GM10248 (cell line): ENCODE measurements around the gene HP.

ENCODE experiments used
- CTCF ChIA-PET: fragments of 300-600 bp; sonication (Branson Sonifier 250); formaldehyde crosslinking; extraction: SDS; loops from one replicate; lab custom pipeline; 2021; ENCODE audit warnings: antibody characterized with exemption; lab: Yijun Ruan, JAX
- POLR2A ChIA-PET: fragments of 350-650 bp; sonication (Branson Sonifier 250); formaldehyde crosslinking; extraction: SDS; loops from one replicate; lab custom pipeline; 2020; ENCODE audit warnings: antibody characterized with exemption; lab: Yijun Ruan, JAX
- DNase-seq: peaks from one replicate; pipeline ENCODE4 v3.0.0; 2012; ENCODE audit errors: extremely low spot score
- TF ChIP-seq, protein P1 (sequence below): IDR thresholded peaks from 2 replicates; pipeline ENCODE4 v1.5.1; 2012; ENCODE audit warnings: mild to moderate bottlenecking, low read depth; ENCODE audit errors: extremely low read depth, missing control alignments, control extremely low read depth

The HP gene

DNA sequence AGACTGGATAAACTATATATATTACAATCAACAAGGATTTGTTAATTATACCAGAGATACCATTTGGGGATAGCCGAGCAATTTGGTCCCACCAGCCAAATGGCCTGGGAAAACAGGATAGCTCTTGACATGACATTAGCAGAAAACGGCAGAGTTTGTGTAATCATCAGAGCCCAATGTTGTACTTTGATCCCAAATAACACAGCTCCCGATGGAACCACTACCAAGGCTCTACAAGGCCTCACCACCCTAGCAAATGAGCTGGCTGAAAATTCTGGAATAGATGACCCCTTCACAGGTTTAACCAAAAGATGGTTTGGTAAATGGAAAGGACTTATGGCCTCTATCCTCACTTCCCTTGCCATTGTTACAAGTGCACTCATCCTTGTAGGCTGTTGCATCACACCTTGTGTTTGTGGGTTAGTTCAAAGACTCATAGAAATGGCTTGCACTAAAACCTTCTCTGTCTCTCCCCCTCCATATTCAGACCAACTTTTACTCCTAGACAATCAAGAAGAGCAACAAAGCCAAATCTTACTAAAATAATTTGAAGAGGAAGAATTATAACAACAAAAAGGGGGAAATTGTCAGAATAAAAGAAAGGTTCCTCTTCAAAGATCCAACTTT, 29.6 kb downstream of the HP start:
- CTCF ChIA-PET = no interaction called here

DNA sequence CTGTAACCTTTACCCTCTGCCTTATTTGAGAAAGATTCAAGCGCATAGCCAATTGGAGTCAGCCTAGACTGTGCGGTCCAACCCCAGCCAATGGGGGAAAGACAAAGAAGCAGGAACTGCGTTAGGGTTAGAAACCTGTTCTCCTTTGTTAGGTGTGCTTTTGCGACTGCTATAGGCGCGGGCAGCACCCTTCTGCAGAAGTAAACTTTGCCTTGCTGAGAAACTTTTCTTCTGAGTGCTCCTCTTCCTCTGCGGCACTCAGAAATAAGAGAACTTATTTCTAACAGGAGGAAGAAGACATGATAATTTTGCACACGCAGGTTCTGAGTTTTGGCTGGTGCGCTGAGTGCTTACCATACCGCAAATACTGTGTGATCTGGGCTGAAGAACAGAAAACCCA, 30.1 kb downstream of the HP start:
- ChIA-PET CTCF (no interaction called here), POLR2A (interaction anchor here (2.2 kb wide), 1 partner anchor 9 kb away, joined by 6 read pairs; the partner anchor contains the start of genes DHX38 and TXNL4B)
- TF ChIP-seq, protein P1, sequence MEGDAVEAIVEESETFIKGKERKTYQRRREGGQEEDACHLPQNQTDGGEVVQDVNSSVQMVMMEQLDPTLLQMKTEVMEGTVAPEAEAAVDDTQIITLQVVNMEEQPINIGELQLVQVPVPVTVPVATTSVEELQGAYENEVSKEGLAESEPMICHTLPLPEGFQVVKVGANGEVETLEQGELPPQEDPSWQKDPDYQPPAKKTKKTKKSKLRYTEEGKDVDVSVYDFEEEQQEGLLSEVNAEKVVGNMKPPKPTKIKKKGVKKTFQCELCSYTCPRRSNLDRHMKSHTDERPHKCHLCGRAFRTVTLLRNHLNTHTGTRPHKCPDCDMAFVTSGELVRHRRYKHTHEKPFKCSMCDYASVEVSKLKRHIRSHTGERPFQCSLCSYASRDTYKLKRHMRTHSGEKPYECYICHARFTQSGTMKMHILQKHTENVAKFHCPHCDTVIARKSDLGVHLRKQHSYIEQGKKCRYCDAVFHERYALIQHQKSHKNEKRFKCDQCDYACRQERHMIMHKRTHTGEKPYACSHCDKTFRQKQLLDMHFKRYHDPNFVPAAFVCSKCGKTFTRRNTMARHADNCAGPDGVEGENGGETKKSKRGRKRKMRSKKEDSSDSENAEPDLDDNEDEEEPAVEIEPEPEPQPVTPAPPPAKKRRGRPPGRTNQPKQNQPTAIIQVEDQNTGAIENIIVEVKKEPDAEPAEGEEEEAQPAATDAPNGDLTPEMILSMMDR = no peak
- no peak for DNase-seq

More for the DNA sequence above, 29.6 kb downstream of the HP start:
- TF ChIP-seq, protein P1 = no peak
- POLR2A ChIA-PET = interaction anchor here (2.2 kb wide), 1 partner anchor 10 kb away, joined by 6 read pairs; the partner anchor contains the start of genes DHX38 and TXNL4B
- DNase-seq = no peak

DNA sequence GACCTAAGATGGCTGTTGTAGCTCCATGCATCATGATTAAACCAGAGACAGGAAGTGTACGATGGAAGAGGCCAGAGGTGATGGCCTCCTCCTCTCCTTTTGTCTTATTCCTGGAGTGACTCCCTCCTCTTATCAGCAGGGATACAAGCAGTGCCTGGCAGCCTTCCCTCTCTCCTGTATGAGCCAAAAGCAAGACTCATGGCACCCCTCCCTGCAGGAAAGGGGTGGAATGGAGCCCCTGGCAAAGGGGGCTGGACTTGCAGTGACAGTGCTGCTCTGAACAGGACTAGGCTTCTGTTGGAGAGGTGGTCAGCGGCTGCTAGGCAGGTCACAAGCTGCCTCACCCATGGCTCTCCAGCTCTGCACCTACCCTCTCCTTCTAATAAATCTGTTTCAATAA, 30.7 kb downstream of the HP start:
- TF ChIP-seq, protein P1 = no peak
- POLR2A ChIA-PET = interaction anchor here (2.2 kb wide), 1 partner anchor 8 kb away, joined by 6 read pairs; the partner anchor contains the start of genes DHX38 and TXNL4B
- CTCF ChIA-PET = no interaction called here
- DNase-seq = no peak

DNA sequence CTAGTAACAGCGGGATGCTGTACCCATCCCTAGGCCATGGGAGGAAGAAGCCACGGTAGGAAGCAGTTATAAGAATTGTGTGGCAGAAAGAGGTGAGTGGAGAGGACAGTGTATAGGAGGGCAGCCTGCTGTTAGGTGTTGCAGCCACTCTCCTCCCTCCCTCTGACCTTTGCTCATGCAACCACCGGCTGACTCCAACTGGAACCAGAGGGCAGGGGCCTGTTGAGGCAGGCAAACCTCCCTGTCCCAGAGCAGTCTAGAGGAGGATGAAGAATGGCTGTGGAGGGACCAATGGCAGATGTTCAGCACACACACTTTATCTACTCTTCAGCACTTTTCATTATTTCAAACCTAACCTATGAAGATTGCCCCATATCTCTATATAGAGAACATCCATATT, 36.9 kb downstream of the HP start:
- ChIA-PET POLR2A (no interaction called here), CTCF (interaction anchor here (0.8 to 1.4 kb wide), 3 partner anchors 12 to 375 kb away, joined by 3 read pairs; no protein-coding TSS in a partner anchor)
- DNase-seq = no peak
- TF ChIP-seq, protein P1 = no peak

DNA sequence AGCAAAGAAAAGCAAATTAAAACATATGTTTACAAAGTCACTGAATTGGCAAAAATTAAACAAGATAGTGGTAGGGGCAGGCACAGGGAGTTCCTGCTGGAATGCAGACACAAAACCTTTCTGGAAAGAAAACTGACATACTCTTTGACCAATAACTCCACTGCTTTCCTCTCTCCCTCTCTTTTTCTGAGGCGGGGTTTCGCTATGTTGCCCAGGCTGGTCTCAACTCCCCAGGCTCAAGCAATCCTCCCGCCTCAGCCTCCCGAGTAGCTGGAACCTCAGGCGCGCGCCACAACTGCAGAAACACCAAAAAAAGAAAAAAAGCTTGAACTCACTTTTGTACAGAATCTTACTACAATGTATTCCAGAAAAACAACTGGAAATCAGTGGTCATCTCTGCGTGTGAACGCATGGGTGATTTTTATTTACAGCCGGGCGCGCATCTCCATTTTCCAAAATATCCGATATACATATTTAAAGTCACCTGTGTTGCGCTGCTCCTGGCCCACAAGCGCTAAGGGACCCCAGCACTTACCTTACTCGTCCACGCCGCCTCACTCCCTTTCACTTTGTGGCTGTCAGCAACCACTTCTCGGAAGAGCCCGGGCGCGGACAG, 38.6 kb downstream of the HP start:
- no peak for DNase-seq
- TF ChIP-seq, protein P1 = no peak
- ChIA-PET POLR2A (interaction anchor here (0.8 to 1.3 kb wide), 3 partner anchors 8 to 21 kb away, joined by 3 to 6 read pairs (median 3); no protein-coding TSS in a partner anchor), CTCF (interaction anchor here (1.0 to 2.4 kb wide), 5 partner anchors 13 to 739 kb away, joined by 3 to 9 read pairs (median 5); no protein-coding TSS in a partner anchor)

DNA sequence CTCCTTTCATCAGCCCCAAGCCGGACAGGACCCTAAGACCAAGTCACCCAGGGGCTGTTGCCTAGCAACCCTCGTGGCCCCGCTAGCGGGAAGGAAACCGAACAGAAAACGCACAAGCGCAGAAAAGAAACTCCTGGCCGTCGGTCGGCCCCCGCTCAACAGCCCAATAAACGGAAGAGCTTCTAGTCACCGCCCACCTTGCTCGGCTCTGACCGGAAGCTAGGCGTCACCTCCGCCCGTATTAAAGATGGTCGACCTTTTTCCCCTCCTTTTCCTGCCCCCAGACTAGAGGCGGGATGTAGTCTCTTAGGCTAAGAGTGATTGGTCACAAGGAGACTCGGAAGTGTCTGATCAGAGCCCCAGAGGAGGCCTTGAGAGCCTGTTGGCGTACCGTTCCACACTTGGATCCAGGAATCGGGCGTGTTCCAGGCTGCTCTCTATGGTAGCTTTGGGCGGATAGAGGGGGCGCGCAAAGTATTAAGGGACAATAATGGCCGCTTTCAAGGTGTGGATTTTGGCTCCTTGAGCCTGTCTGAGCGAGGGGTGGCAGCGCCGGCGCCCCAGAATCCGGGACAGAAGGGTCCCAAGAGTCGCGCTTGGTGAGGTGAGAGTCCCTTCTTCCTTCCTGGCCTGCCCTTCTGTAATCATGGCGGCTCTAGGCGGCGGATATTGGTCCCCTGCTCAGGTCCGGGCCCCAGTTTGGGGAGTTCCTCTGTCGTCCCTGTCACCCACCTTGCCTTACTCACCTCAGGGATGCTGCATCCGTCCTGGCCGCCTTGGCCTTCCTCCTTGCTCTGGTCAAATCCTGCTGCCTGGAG, 39.4 kb downstream of the HP start, which contains the start of the genes DHX38 and TXNL4B:
TSS of gene DHX38 (plus strand) at position 400 of the 818 bp plus-strand sequence. CDS start 2,311 bp downstream, outside the sequence.
TSS of gene TXNL4B (minus strand) at position 173 of the 818 bp plus-strand sequence. CDS start 2,871 bp downstream, outside the sequence.
- CTCF ChIA-PET = interaction anchor here (0.6 to 2.4 kb wide), 6 partner anchors 14 to 739 kb away, joined by 3 to 9 read pairs (median 4); no protein-coding TSS in a partner anchor
- peak; percentile 97 for DNase-seq
- POLR2A ChIA-PET = interaction anchor here (0.7 to 1.3 kb wide), 4 partner anchors 9 to 199 kb away, joined by 3 to 6 read pairs (median 4); no protein-coding TSS in a partner anchor
- TF ChIP-seq, protein P1 = no peak
